NCI-H2171 treated with DMSO at 0.1 percent for 48 hours (cell line): ENCODE data around the gene CAMK1D.
A peak's percentile ranks its signal among the peaks of the same experiment; 100 is the strongest.
"Not testable (repeated sequence)": the region's sequence is repeated elsewhere in the genome, so short reads cannot be mapped to it uniquely, and the experiment has no call there.

Experiments
- DNase-seq: peaks from one replicate; lab custom pipeline; 2025; lab: John Stamatoyannopoulos, UW

CAMK1D gene

DNA sequence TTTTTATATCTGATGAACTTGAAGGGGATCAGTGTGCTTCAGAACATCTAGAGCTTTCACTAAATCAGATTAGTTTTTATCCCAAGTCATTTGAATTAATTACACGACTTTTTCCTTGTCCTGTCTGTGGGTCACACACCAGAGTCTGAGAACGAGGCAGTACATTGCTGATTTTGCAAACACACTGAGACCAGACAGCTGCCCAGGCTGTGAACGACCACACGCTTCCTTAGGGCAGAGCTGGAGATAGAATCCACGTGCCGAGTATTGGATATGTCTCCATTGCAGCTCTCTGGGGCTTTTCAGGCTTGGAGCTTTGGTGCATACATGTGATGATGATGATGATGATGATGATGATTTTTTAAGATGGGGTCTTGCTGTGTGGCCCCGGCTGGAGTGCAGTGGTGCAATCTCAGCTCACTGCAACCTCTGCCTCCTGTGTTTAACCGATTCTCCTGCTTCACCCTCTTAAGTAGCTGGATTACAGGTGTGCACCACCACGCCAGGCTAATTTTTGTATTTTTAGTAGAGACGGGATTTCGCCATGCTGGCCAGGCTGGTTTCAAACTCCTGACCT, 81.1 kb downstream of the CAMK1D start:
- DNase-seq, result no peak

DNA sequence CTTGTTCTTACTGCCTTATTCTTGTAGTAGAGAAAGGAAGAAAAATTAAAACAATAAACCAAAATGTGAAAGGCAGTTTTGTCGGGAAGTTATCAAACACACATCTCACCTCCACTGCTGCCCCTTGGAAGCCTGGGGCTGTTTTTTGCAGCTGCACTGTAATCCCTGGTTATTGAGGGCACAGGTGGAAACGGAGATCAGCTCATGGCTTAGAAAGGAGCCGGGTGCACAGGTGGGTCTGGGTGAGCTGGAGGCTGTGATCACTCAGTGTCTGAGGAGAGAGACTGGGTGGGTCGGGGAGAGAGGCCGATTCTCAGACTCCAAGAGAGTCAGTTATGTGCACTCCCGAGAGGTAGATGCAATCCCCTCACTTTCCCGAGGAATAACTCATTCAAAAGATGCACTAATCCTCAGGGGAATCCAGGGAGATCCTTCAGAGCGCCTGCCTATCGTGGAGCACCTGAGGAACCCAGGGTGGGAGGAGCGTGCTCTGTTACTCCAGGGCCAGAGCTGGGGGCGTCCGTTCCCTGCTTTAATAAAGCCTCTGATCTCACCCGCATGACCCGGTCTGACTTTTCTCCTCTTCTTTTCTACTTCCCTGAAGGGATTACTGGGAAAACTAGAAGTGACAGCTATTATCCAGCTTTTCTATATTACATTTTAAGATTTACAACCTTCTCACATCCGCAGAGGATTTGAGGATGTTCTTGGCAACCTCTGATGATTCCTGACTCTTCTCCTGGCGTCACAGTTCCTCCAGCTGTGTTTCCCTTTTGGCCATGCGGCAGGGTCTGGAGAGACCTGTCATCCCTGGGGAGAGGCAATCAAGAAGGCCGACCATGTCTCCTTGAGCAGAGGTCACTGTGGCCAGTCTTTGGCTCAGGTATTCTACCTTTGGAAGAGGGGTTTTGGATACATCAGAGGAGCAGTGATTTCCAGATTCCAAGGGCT, 82.1 kb downstream of the CAMK1D start:
- peak; percentile 7 for DNase-seq

DNA sequence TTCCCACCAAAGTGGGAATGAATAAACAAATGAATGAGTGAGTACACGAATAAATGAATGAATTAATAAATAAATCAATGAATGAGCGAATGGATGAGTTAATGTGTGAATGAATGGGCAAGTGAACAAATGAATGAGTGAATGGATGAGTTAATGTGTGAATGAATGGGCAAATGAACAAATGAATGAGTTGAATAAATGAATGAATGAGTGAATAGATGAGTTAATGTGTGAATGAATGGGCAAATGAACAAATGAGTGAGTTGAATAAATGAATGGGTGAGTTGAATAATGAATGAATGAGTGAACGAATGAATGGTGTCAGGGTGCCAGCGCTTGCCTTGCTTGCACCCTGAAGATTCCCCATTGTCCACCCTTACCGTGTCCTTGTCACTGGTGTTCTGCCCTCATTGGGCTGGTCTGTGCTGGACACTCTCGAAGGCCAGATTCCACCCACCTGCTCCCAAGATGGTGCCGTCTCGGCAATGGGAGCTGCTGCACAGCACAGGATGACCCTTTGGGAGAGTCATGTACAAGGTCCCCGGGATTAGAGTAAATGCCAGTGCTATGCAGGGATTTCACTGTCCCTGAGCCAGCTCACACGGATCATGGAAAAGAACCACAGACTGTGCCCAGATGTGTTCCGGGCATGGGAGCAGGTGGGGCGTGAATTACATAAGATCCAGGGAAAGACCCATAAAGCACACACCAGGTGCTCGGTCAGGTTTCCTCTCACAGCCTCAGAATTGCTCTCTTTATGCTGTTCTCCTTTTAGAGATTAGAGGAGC, 83.2 kb downstream of the CAMK1D start:
- peak; percentile 72 for DNase-seq

DNA sequence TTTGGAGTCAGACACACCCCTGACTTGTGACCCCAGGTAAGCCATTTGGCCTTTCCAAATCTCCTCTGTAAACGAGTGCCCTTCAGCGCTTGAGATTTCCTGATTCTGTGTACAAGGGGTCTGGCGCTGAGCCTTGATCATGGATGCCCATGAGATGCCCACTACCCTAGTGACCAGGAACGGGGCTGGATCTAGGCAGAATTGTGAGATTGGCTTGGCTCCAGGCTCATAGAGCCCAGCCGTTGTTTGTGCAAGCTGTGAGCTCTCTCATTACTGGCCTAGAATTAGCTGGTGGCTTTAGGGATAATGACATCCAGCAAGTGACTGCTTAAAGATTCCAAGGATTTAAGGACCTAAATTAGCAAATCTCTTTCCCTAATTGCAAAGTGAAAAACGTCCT, 84.9 kb downstream of the CAMK1D start:
- no peak for DNase-seq

DNA sequence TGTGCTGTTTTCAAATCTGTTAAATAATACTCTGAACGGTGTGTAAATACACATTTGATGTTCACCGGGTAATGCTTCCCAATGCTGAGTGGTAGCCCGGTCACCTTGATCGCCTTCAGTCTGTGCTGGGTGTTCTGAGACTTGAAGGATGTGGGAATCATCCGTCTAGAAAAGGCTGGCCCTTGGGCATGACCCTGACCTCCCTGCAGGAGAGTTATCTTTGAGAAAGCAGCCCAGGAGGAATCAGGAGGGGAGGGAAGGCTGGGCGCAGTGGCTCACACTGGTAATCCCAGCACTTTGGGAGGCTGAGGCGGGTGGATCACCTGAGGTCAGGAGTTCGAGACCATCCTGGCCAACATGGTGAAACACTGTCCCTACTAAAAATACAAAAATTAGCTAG, 85.3 kb downstream of the CAMK1D start:
- not testable (repeated sequence) for DNase-seq

DNA sequence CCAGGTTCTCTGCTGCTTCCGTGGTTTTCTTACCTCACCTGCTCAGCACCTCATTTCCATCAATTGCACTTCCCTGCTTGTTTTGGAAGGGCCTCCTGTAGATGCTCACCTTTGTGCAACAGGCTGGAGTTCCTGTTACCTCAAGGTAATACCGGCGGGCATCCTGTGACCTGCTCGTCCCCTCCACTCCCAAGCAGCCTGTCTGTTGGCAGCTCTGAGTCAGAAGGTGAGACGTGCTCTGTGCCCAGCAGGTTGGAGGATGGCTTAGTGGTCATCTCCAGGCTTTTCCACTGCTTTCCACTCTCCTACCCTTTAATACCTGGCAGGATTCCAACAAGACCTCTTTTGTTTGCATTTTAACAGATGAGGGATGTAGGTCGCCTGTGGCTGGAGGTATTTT, 86.0 kb downstream of the CAMK1D start:
- no peak for DNase-seq

DNA sequence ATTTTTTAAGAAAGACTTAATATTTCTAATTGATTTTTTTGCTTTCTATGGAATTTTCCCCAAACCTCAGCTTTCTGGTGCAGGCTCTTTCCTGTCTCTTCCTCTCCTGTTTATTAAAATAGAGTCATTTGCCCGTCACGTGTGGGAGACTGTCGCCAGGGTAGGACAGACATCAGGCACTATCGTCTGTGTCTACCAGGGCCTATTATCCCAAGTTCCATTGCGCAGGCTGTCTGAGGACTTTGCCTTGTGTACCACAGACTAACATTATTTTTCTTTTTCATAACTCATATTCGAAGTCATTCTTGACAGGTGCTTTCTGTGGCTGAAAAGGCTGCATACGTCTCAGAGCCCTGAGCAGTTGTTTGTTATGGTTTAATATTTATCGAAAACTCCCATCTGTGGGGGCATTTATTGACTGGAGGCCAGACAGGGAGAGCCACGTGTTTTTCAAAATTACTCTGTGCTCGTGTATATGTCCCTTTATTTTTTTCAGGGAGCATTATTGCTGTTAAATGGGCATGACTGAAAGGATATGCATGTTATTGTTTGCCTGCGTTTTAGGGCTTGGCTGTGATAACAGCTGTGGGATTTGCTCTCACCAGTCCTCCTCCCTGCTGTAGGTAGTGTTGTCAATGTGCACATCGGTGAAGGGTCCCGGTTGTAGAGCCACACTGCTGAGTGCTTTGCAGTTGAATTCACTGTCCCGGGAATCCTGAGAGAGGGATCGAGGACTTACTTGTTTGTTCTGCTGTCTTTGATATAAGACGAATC, 89.8 kb downstream of the CAMK1D start:
- DNase-seq, result no peak

DNA sequence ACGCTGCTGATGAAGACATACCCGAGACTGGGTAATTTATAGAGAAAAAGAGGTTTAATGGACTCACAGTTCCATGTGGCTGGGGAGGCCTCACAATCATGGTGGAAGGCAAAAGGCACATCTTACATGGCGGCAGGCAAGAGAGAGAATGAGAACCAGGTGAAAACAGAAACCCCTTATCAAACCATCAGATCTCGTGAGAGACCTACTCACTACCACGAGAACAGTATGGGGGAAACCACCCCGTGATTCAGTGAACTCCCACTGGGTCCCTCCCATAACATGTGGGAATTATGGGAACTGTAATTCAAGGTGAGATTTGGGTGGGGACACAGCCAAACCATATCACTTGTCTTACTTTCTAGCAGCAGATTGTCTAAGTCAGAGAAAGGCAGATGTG, 90.4 kb downstream of the CAMK1D start:
- not testable (repeated sequence) for DNase-seq

DNA sequence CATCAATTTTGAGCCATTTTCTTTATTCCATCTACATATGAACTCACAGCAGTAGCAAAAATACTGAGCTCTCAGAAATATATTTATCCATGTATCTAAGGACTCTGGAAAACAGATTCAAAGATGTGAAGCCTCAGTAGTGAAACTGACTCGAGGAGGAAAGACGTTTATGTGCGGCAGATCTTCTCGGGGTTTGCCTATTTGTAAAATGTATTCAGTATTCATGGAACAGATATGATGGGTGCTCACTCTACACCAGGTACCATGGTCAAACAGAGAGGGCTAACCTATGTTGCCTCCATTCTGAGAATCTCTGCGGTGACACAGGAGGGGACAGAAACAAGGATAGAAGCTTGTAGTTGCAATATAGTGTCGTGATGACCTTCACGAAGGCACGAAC, 93.7 kb downstream of the CAMK1D start:
- no peak for DNase-seq

DNA sequence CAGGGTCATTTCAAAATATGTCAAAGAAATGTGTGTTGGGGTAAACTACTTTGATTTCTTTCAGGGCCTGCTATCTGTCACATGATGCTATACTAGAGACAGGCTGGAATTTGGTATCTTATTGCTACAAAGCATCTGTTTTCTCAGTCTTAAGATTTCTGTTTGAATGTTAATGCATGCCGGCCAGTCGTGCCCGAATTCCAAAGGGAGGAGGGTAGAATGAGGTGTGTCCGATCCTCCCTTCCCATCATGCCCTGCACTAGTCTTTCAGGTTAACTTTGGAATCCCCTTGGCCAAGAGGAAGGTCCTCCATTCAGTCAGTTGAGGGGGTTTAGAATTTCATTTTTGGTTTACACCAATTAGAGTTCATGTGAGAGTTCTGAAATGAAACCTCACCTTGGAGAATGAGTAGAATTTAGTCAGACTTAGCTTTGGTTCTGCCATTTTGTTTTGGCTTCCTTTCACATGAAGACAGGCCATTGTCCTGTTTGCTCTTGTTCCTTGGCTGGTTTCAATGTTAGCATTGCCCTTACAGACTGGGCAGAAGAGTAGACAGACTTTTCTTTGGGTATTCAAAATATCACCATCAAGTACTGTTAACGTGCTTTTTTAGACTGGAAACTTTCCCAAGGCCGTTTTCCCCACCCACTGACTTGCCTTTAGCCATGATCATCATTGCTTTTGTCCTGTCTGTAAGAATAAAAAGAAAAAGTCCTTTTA, 95.8 kb downstream of the CAMK1D start:
- no peak for DNase-seq

DNA sequence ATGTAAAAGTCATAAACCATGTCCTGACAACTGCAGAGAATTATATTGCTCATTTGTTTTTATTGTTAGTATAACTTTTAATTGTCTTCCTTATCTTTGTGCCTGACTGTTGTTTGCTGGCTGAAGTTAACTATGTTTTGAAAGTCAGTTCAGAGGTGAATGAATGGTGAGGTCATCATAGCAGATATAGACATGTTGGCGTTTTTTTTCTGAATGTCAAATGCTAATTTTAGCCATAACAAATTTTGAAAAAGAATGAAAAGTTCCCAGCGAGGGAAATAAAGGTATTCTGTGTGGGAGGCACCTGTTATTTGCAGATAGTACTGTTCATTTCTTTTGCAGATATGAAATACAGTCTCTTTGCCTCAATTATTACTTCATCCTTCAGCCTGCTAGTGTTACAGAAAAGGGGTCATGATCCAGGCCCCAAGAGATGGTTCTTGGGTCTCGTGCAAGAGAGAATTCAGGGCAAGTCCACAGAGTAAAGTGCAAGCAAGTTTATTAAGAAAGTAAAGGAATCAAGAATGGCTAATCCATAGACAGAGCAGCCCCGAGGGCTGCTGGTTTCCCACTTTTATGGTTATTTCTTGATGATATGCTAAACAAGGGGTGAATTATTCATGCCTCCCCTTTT, 96.5 kb downstream of the CAMK1D start:
- DNase-seq, result no peak

DNA sequence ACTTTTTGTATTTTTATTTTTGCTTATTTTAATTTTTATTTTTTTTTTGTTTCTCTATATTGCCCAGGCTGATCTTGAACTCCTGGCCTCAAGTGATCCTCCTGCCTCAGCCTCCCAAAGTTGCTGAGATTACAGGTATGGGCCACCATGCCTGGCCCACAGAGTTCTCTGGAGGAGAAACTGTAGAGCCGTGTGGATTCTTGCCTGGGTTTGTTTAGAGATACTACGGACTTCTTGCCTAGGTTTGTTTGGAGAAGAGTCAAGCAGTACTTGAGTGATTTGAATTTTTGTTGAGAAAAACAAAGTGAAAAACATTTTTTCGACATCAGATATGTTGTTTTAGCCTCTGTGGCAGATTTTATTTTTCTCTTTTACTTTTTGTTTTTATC, 99.0 kb downstream of the CAMK1D start:
- no peak for DNase-seq

DNA sequence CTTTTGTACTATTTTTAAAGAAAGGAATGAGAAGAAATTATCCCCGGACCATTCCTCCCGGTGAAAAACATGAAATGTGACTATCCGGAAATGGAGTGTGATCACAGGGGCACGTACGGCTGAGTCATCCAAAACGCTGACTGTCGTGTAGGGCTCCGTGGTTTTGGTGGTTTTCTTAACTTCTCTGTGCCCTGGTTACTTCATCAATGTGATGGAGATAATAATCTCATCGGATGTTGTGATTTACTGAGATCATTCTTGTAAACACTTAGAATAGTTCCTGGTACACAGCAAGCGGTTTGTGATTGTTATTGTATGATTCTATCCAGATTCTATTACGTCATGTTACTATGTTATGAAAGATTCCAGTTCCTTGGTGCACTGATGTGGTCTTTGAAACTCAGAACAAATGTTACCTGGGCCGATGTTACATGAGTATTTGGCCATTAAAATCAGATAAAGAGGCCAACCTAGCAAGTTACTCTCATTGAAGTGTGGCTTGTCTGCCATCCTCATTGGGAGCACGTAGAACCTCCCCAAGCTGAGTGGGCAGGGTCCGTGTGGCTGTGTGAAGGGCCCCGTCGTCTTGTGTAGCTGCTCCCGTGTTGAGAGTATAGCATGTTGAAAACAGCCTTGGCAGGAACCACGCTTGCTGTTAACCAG, 99.5 kb downstream of the CAMK1D start:
- DNase-seq, result no peak

DNA sequence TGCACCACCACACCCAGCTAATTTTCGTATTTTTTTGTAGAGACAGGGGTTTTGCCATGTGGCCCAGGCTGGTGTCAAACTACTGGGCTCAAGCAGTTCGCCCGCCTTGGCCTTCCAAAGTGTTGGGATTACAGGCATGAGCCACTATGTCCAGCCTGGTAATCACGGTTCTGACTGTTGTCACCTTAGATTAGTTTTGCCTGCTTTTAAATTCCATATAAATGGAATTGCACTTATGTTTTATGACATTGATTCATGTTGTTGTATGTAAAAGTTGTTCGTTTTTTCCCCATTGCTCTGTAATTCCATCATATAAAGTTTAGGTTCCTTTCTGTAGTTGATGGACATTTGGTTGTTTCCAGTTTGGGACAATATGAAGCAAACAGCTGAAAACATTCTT, 106.0 kb downstream of the CAMK1D start:
- no peak for DNase-seq

DNA sequence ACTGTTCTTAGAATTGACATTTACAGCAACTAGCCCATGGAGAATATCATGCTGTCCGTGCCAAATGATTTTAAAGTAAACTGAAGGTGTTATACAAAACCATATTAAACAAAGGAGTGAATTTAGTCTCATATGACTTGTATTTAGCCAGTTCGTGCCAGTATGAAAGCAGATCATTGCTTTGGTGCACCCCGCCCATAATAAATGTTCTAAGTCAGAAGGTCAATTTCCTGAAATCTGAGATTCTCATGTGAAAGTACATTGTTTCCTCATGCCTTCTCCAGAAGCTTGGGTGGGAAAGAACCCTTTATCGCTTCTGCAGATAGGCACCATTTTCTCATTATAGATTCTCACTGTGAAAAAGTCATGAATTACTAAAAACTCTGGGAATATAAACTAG, 106.4 kb downstream of the CAMK1D start:
- DNase-seq, result no peak

DNA sequence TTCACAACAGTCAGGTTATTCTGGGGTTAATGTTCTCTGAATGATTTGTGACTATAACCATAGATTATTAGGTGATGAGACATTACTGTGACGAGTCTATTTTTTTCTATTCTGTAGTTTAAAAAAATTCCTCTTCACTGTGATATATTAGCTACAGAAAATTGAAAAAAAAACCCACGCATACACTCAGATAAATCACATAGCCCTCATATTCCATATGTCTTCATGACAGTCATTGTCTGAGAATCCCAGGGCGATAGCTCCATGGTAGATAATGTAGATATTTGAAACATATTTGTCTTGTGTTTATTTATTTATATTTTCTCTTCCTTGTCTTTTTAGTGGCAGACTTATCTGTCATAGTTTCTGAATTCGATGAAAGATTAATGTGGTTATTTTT, 110.0 kb downstream of the CAMK1D start:
- no peak for DNase-seq

DNA sequence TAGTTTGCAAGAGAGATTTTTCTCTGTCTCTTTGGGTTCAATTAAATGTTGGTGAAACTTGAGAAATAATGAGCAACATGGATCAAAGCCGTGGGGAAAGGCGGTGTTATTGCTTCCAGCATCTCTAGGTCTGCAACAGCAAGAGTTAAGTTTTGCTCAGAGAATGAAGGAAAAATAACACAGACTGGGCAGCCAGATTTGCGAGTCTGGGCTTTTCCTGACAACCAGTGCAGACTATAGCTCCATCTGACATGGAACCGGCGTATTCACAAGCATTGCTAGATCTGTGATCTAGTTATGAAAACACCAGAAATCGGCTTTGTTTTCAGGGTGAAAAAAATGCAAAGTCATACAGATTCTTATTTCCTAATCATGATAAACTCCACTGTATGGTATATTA, 110.4 kb downstream of the CAMK1D start:
- no peak for DNase-seq

DNA sequence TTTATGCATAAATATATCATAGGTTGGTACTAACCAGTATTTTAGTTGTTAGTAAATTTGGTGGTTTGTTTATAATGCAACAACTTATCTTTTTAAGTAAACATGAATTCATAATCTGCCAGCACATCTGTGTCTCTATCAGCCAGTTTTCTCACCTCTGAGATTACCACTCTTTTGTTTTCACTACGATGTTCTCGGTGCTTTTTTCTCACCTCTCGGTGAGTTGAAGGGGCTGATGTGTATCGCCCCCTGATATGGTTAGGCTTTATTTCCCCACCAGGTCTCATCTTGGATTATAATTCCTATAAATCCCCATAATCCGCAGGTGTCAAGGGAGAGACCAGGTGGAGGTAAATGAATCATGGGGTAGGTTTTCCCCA, 114.1 kb downstream of the CAMK1D start:
- DNase-seq, result no peak

DNA sequence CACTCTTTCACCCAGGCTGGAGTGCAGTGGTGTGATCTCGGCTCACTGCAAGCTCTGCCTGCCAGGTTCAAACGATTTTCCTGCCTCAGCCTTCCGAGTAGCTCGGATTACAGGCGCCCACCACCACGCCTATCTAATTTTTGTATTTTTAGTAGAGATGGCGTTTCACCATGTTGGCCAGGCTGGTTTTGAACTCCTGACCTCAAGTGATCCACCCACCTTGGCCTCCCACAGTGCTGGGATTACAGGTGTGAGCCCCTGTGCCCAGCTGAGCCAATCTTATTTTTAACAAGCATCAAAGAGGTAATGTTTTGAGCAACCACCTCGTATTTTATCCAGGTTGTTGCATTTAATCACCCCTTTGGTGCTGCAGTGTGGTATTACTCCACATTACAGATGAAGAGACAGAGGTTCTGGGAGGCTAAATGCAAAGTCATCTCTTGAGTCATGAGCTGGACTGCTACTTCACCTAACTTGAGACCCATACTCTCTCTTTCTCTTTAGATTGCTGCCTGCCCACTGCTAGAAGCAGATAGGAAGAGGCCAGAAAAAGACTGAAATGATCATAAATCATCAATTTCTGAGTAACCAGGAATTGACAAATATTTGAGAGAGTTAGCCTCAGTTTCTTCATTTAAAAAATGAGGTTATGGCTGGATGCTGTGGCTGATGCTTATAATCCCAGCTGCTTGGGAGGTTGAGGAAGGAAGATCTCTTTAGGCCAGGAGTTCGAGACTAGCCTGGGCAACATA, 116.2 kb downstream of the CAMK1D start:
- no peak for DNase-seq
